Endothelial cell of umbilical vein (primary cell): ENCODE data around the gene BCL11A.

Source experiments
- EZH2 ChIP-seq: IDR thresholded peaks from 2 replicates; pipeline ENCODE4 v1.6.1; 2012; ENCODE audit warnings: borderline replicate concordance, low read depth, mild to moderate bottlenecking, moderate library complexity, low read length, inconsistent platforms; ENCODE audit not compliant: severe bottlenecking
- FOS ChIP-seq: IDR thresholded peaks from 2 replicates; pipeline ENCODE4 v1.6.1; 2011; ENCODE audit warnings: mild to moderate bottlenecking, low read length, moderate library complexity, borderline replicate concordance; ENCODE audit not compliant: insufficient read depth
- POLR2A ChIP-seq: IDR thresholded peaks from 2 replicates; pipeline ENCODE4 v1.6.1; 2012; ENCODE audit warnings: low read depth, mild to moderate bottlenecking, control low read depth, low read length
- POLR2AphosphoS5 ChIP-seq: IDR thresholded peaks from 2 replicates; pipeline ENCODE4 v1.6.1; 2012; ENCODE audit warnings: low read depth, mild to moderate bottlenecking, control low read depth, low read length, moderate library complexity; ENCODE audit not compliant: insufficient read depth
- TF ChIP-seq, protein P1 (sequence below), 2 donors: IDR thresholded peaks; 1 replicate in 1 of 2; 2 replicates in 1 of 2; pipeline ENCODE4 v1.5.1; 2011; ENCODE audit warnings: low read length in 2 of 2, mild to moderate bottlenecking in 2 of 2, moderate library complexity in 2 of 2, control low read depth in 1 of 2, inconsistent platforms in 1 of 2, low read depth in 1 of 2; ENCODE audit not compliant: insufficient read depth in 1 of 2; ENCODE audit errors: extremely low read depth in 1 of 2

DNA sequence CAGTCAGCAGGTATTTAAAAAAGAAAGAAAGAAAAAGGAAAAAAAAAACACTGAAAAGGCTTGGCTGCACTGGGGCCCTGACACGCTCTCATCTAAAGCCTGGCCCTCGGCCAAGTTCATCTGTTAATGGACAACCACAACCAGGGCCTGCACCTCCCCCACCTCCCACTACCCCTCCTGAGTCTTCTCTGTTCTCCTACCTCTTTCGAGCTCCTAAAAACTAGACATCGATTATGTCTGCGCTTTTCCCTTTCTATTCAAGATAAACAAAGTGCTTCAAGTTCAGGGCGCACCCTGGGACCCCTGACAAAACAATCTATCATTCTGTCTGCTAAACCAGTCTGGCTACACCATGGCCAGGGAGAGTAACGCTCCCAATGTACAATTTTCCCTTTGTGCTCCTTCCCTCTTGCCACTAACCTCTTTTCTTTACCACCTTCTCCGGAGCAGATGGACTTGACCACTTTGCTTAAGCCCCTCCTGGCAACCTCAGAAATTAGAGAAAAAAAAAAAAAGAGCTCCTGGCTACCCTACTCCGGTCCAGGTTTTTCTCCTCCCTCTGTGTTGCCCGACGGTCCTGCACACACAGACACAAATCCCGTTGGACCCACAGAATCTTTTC lies 22.7 kb downstream of the BCL11A start:
- TF ChIP-seq, protein P1, sequence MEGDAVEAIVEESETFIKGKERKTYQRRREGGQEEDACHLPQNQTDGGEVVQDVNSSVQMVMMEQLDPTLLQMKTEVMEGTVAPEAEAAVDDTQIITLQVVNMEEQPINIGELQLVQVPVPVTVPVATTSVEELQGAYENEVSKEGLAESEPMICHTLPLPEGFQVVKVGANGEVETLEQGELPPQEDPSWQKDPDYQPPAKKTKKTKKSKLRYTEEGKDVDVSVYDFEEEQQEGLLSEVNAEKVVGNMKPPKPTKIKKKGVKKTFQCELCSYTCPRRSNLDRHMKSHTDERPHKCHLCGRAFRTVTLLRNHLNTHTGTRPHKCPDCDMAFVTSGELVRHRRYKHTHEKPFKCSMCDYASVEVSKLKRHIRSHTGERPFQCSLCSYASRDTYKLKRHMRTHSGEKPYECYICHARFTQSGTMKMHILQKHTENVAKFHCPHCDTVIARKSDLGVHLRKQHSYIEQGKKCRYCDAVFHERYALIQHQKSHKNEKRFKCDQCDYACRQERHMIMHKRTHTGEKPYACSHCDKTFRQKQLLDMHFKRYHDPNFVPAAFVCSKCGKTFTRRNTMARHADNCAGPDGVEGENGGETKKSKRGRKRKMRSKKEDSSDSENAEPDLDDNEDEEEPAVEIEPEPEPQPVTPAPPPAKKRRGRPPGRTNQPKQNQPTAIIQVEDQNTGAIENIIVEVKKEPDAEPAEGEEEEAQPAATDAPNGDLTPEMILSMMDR (IDR thresholded peaks at IDR 0.05; ENCODE audit: extremely low read depth in 1 of 2, insufficient read depth in 1 of 2, low read depth in 1 of 2, low read length in 2 of 2): no peak
- no peak for TF ChIP-seq POLR2AphosphoS5
- no peak for TF ChIP-seq POLR2A
- TF ChIP-seq EZH2: no peak
- no peak for TF ChIP-seq FOS
